ENCODE data around the gene WWOX.
A peak's percentile ranks its signal among the peaks of the same experiment; 100 is the strongest.

- no peak for TF ChIP-seq CTCF (IDR thresholded peaks at IDR 0.05)
- no peak for TF ChIP-seq POLR2A (IDR thresholded peaks at IDR 0.05)
- no peak for TF ChIP-seq EP300 (IDR thresholded peaks at IDR 0.05)
- TF ChIP-seq POLR2AphosphoS5 (IDR thresholded peaks at IDR 0.05): peak in 1 of 2 donors; percentile 23
Observed at GRCh38 chr16:79098907-79099306, 999.5 kb downstream of the WWOX start.
